SU-DHL-6 (cell line): ENCODE measurements around the gene FOS.
"Not testable (repeated sequence)": the region's sequence is repeated elsewhere in the genome, so short reads cannot be mapped to it uniquely, and the experiment has no call there.

Source experiments
- H2AFZ ChIP-seq: fragments of 200-600 bp; sonication (generic); 2 replicates; pipeline ENCODE4 v1.6.1; 2014; ENCODE audit warnings: low read depth, mild to moderate bottlenecking, moderate library complexity, mixed read lengths, antibody characterized with exemption, low read length; ENCODE audit not compliant: severe bottlenecking
- H3F3A ChIP-seq: fragments of 200-600 bp; shearing (Covaris generic); 2 replicates; pipeline ENCODE4 v1.6.0; 2016; ENCODE audit warnings: antibody characterized with exemption, mild to moderate bottlenecking; ENCODE audit not compliant: insufficient read depth
- H3K27ac ChIP-seq: fragments of 200-600 bp; sonication (generic); 2 replicates; pipeline ENCODE4 v1.5.1; 2016; ENCODE audit warnings: low read depth, mild to moderate bottlenecking, low read length, moderate library complexity, mixed read lengths
- H3K27me3 ChIP-seq: fragments of 200-600 bp; sonication (generic), shearing (Covaris generic); 2 replicates; pipeline ENCODE4 v1.6.0; 2014; ENCODE audit warnings: mild to moderate bottlenecking, low read length
- H3K36me3 ChIP-seq: fragments of 200-600 bp; sonication (generic); 2 replicates; pipeline ENCODE4 v1.6.1; 2014; ENCODE audit warnings: mild to moderate bottlenecking, low read length, mixed read lengths
- H3K4me2 ChIP-seq: fragments of 300-600, 200-600 bp; shearing (Covaris generic), sonication (generic); 2 replicates; pipeline ENCODE4 v1.6.0; 2014; ENCODE audit warnings: low read length, low read depth, mild to moderate bottlenecking; ENCODE audit not compliant: poor library complexity, severe bottlenecking
- H3K4me3 ChIP-seq: fragments of 200-600 bp; sonication (generic); 2 replicates; pipeline ENCODE4 v1.5.1; 2014; ENCODE audit warnings: antibody characterized with exemption, low read length, mild to moderate bottlenecking, mixed read lengths; ENCODE audit not compliant: insufficient read depth, poor library complexity, severe bottlenecking
- H3K79me2 ChIP-seq: fragments of 200-600 bp; sonication (generic); 2 replicates; pipeline ENCODE4 v1.6.1; 2014; ENCODE audit warnings: mild to moderate bottlenecking, low read length, moderate library complexity; ENCODE audit not compliant: insufficient read depth
- H3K9ac ChIP-seq: fragments of 200-600 bp; sonication (generic); 2 replicates; pipeline ENCODE4 v1.7.0; 2014; ENCODE audit warnings: mild to moderate bottlenecking, low read length
- H3K9me2 ChIP-seq: fragments of 200-600 bp; sonication (generic); replicated peaks from 2 replicates; pipeline ENCODE4 v1.6.1; 2014; ENCODE audit warnings: low read length; ENCODE audit not compliant: insufficient read depth
- H3K9me3 ChIP-seq: fragments of 200-600 bp; sonication (generic); 2 replicates; pipeline ENCODE4 v1.6.1; 2014; ENCODE audit warnings: low read length, mixed read lengths; ENCODE audit not compliant: insufficient read depth
- H4K20me1 ChIP-seq: fragments of 200-600 bp; sonication (generic); 2 replicates; pipeline ENCODE4 v1.6.1; 2014; ENCODE audit warnings: low read depth, mild to moderate bottlenecking, antibody characterized with exemption, low read length, moderate library complexity, mixed read lengths
- EZH2phosphoT487 ChIP-seq: fragments of 200-600 bp; sonication (generic), shearing (Covaris generic); conservative IDR thresholded peaks from 2 replicates; pipeline ENCODE4 v1.6.1; 2018; ENCODE audit warnings: mild to moderate bottlenecking, antibody characterized with exemption, low read length, moderate library complexity, mixed read lengths
- TF ChIP-seq, protein P1 (sequence below): fragments of 200-600 bp; sonication (generic); IDR thresholded peaks from one replicate; pipeline ENCODE4 v1.5.1; 2017; ENCODE audit warnings: antibody characterized with exemption, mild to moderate bottlenecking, low read length, moderate library complexity; ENCODE audit not compliant: insufficient read depth, poor library complexity, severe bottlenecking

Gene FOS

DNA sequence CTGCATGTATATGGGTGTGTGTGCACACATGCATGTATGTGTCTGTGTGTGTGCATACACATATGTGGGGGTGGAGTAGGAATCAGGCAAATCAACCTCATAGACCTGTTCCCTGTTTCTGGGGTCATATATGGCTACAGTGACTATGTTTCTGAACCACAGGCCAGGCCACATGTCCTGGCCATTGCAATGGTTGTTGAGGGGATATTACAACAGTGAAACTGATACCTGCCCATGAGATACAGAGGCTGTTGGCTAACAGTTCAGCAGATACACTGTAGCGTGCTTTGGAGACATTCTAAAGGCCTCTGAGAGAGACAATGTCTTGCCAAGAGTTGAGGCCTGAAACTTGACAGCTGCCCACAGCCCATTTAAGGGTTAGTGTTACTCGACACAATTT lies 47.3 kb upstream of the FOS start:
- no peaks in the 10 kb centered on the region for H3F3A ChIP-seq
- no peaks in the 10 kb centered on the region for H3K36me3 ChIP-seq
- H3K9me3 ChIP-seq = no peaks in the 10 kb centered on the region
- no peaks in the 10 kb centered on the region for H3K9me2 ChIP-seq
- no peak overlapping the region for H3K9ac ChIP-seq
- H3K4me2 ChIP-seq = no peak overlapping the region
- TF ChIP-seq EZH2phosphoT487 = no peak
- H3K27me3 ChIP-seq = no peaks in the 10 kb centered on the region
- no peaks in the 10 kb centered on the region for H3K79me2 ChIP-seq
- no peak overlapping the region for H3K27ac ChIP-seq
- no peak overlapping the region for H3K4me3 ChIP-seq
- no peak overlapping the region for H2AFZ ChIP-seq
- H4K20me1 ChIP-seq = no peaks in the 10 kb centered on the region

DNA sequence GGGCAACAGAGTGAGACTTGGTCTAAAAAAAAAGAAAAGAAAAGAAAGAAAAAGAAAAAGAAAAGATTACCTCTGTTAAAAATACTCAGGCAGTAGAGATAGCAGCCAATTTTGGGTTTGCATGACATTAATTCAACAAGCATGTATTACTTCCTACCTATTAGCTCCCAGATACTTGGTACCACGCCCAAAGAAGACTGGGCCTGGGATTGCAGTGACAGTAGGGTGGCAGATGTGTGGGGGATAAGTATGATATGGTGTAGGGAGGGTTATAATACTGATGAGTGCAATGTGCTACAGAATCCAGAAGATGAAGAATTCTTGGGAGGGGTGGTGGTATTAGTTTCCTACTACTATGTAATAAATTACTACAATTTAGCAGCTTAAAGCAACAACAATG lies 46.4 kb upstream of the FOS start:
- Histone ChIP-seq H2AFZ (no peak overlapping the region), H3K27ac (no peak overlapping the region), H3K27me3 (no peaks in the 10 kb centered on the region), H3K4me3 (no peak overlapping the region), H3K9ac (no peak overlapping the region), H3K9me3 (no peaks in the 10 kb centered on the region), H3K36me3 (no peaks in the 10 kb centered on the region), H3K79me2 (no peaks in the 10 kb centered on the region), H3K4me2 (no peak overlapping the region), H3K9me2 (no peaks in the 10 kb centered on the region), H3F3A (no peaks in the 10 kb centered on the region), H4K20me1 (no peaks in the 10 kb centered on the region)
- TF ChIP-seq, protein P1, sequence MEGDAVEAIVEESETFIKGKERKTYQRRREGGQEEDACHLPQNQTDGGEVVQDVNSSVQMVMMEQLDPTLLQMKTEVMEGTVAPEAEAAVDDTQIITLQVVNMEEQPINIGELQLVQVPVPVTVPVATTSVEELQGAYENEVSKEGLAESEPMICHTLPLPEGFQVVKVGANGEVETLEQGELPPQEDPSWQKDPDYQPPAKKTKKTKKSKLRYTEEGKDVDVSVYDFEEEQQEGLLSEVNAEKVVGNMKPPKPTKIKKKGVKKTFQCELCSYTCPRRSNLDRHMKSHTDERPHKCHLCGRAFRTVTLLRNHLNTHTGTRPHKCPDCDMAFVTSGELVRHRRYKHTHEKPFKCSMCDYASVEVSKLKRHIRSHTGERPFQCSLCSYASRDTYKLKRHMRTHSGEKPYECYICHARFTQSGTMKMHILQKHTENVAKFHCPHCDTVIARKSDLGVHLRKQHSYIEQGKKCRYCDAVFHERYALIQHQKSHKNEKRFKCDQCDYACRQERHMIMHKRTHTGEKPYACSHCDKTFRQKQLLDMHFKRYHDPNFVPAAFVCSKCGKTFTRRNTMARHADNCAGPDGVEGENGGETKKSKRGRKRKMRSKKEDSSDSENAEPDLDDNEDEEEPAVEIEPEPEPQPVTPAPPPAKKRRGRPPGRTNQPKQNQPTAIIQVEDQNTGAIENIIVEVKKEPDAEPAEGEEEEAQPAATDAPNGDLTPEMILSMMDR = no peak
- no peak for TF ChIP-seq EZH2phosphoT487

DNA sequence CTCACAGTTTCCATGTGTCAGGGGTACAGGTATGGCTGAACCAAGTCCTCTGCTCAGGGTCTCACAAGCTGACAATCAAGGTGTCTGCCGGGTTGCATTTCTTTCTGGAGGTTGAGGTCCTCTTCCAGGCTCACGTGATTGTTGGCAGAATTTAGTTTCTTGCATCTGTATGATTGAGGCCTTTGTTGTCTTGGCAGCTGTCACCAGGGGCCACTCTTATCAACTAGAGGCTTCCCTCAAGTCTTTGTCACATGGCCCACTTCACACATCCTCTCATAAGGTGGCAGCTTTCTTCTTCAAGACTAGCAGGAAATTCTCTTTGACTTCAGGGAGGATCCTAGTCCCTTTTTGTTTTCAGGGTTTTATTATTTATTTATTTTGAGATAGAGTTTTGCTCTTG lies 46.0 kb upstream of the FOS start:
- Histone ChIP-seq H3K79me2 (no peaks in the 10 kb centered on the region), H4K20me1 (no peaks in the 10 kb centered on the region), H3F3A (no peaks in the 10 kb centered on the region), H3K27ac (no peak overlapping the region), H3K9ac (no peak overlapping the region), H3K27me3 (no peaks in the 10 kb centered on the region), H3K9me2 (no peaks in the 10 kb centered on the region), H3K4me3 (no peak overlapping the region), H3K9me3 (no peaks in the 10 kb centered on the region), H2AFZ (no peak overlapping the region), H3K4me2 (no peak overlapping the region), H3K36me3 (no peaks in the 10 kb centered on the region)
- no peak for TF ChIP-seq EZH2phosphoT487
- TF ChIP-seq, protein P1 = no peak

DNA sequence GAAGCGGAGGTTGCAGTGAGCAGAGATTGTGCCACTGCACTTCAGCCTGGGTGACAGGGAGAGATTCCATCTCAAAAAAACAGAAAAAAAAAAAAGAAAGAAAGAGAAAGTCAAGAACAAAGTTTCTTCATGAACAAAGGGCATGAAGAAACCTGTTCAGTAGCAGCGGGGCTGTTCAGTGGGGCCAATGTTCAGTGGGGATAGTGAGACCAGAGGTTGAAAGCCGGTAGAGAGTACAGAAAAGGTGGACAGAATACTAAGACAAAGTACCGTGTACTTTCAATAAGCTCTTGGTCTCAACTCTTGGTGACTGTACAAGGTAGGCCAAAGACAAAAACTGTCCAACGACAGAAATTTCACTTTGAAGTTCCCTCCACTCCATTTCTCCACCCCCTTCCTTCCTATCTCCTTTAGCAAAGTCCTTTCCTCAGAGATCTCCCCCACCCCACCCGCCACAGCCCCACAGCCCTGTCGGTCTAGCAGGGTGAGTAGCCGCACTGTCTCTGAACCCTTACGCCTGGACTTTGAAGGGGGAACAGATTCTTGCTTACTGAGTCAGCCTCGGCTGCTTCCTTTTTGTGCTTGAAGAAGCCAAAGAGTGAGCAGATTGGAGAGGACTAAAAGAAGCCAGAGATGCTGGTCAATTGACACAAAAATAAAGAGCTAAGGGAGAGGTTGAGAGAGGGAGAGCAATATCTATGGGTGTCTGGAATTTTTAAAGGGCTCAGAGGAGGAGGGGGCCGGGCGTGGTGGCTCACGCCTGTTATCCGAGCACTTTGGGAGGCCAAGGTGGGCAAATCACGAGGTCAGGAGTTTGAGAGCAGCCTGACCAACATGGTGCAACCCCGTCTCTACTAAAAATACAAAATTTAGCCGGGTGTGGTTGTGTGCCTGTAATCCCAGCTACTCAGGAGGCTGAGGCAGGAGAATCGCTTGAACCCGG lies 44.2 kb upstream of the FOS start:
- no peaks in the 10 kb centered on the region for H3K79me2 ChIP-seq
- H3K27me3 ChIP-seq = no peaks in the 10 kb centered on the region
- no peak overlapping the region for H3K9ac ChIP-seq
- H3K4me2 ChIP-seq = no peak overlapping the region
- H3K4me3 ChIP-seq = no peak overlapping the region
- no peak for TF ChIP-seq EZH2phosphoT487
- TF ChIP-seq, protein P1 = no peak
- no peak overlapping the region for H3K27ac ChIP-seq
- H3K36me3 ChIP-seq = no peaks in the 10 kb centered on the region
- H2AFZ ChIP-seq = no peak overlapping the region
- H3K9me3 ChIP-seq = no peaks in the 10 kb centered on the region
- no peaks in the 10 kb centered on the region for H4K20me1 ChIP-seq
- no peaks in the 10 kb centered on the region for H3K9me2 ChIP-seq
- H3F3A ChIP-seq = no peaks in the 10 kb centered on the region

DNA sequence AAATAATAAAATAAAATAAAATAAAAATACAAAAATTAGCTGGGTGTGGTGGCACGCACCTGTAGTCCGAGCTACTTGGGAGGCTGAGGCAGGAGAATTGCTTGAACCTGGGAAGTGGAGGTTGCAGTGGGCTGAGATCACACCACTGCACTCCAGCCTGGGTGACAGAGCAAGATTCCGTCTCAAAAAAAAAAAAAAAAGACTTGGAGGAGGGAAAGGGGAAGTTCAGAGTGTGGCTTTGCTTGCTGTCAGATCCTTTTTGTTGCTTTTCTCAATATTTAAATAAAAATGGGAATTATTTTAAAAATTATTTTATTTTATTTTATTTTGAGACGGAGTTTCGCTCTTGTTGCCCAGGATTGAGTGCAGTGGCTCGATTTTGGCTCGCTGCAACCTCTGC lies 43.4 kb upstream of the FOS start:
- H3K79me2 ChIP-seq, H3K4me3 ChIP-seq, H3K4me2 ChIP-seq, H3K9me3 ChIP-seq, H4K20me1 ChIP-seq, H3K36me3 ChIP-seq, H3K27me3 ChIP-seq, H3K9me2 ChIP-seq, H2AFZ ChIP-seq, H3K9ac ChIP-seq, H3F3A ChIP-seq, H3K27ac ChIP-seq: not testable (repeated sequence)
